H1 (cell line): ENCODE data around the gene FBLIM1.

Experiments used
- MAX ChIP-seq: IDR thresholded peaks from 2 replicates; pipeline ENCODE4 v1.6.1; 2012; ENCODE audit warnings: inconsistent platforms
- NRF1 ChIP-seq: IDR thresholded peaks from 2 replicates; pipeline ENCODE4 v1.6.1; 2011; ENCODE audit warnings: mild to moderate bottlenecking, low read depth, low read length, improper control_type of control experiment

- no peak for TF ChIP-seq NRF1
- no peak for TF ChIP-seq MAX
Observed at GRCh38 chr1:15748264-15748663, 10.3 kb upstream of the FBLIM1 start.
